Midbrain (tissue), 1 donor: ENCODE measurements around the gene GRK7.
A peak's percentile ranks its signal among the peaks of the same experiment; 100 is the strongest.

Source experiments
- DNase-seq: peaks from one replicate; lab custom pipeline; 2025; lab: John Stamatoyannopoulos, UW

GRK7 gene, protein sequence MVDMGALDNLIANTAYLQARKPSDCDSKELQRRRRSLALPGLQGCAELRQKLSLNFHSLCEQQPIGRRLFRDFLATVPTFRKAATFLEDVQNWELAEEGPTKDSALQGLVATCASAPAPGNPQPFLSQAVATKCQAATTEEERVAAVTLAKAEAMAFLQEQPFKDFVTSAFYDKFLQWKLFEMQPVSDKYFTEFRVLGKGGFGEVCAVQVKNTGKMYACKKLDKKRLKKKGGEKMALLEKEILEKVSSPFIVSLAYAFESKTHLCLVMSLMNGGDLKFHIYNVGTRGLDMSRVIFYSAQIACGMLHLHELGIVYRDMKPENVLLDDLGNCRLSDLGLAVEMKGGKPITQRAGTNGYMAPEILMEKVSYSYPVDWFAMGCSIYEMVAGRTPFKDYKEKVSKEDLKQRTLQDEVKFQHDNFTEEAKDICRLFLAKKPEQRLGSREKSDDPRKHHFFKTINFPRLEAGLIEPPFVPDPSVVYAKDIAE (N-terminal part only)

GRCh38 chr3:141763088-141763750 lies at the start of gene GRK7:
TSS of gene GRK7 (plus strand) at chr3:141763408. CDS start at chr3:141778285, 14,877 bp downstream.
- no peak for DNase-seq

GRCh38 chr3:141714671-141715070 lies 48.5 kb upstream of the GRK7 start:
- DNase-seq = no peak

- DNase-seq = no peak
Measured at GRCh38 chr3:141722081-141722480, 41.1 kb upstream of the GRK7 start.

DNA sequence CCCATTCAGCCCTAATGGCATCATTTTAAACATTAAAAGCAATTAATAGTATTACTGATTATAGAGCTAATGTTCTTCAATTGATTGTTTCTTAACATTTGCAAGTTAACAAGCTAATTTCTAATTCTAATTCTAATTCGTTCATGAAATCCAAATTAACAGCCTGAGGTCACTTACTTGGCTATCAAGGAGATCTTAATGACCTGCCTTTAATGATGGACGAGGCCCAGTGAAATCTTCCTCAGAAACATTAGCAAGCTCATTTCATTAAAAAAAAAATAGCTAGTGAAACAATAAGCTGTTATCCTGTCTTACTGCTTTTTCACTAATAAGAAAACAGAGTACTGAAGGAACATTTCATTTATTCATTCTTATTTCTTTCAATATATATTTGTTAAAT lies 40.6 kb upstream of the GRK7 start:
- DNase-seq = no peak

GRCh38 chr3:141723255-141723654 lies 40.0 kb upstream of the GRK7 start:
- DNase-seq = no peak

- DNase-seq = no peak
Measured at GRCh38 chr3:141724186-141724585, 39.0 kb upstream of the GRK7 start.

DNA sequence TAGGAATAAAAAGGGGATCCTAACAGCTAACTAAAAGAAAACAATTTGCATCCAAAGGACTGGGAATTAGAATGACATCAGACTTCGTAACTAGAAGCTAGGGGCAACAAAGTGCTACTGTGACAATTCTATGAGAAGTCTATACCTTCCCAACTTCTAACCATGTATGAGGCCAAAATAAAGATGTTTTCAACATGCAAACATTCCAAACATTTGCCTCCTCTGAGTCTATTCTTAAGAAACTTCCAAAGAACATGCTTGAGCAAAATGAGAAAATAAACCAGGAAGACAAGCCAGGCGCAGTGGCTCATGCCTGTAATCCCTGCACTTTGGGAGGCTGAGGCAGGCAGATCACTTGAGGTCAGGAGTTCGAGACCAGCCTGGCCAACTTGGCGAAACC lies 38.2 kb upstream of the GRK7 start:
- DNase-seq = no peak

- DNase-seq = no peak
Measured at GRCh38 chr3:141726483-141726882, 36.7 kb upstream of the GRK7 start.

- no peak for DNase-seq
Measured at GRCh38 chr3:141728355-141728892, 34.8 kb upstream of the GRK7 start.

- no peak for DNase-seq
Measured at GRCh38 chr3:141729240-141729639, 34.0 kb upstream of the GRK7 start.

DNA sequence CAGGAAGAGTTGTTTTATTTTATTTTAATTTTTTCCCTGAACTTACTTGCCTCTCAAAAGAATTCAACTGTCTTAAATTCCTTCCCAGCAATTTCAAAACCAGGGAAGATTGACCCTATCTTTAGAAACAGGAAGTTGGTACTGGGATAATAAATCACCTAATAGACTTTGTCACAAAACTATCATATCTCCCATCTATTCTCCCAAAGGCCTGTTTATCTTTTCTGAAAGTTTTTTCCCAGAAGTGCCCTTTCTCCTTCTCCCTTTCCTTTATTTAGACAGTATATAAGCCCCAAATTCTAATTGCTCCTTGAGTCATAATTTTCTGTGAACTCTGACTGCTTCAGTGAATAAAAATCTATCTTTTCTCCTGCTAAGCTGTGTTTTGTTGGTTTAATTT lies 28.0 kb upstream of the GRK7 start:
- DNase-seq = no peak

DNA sequence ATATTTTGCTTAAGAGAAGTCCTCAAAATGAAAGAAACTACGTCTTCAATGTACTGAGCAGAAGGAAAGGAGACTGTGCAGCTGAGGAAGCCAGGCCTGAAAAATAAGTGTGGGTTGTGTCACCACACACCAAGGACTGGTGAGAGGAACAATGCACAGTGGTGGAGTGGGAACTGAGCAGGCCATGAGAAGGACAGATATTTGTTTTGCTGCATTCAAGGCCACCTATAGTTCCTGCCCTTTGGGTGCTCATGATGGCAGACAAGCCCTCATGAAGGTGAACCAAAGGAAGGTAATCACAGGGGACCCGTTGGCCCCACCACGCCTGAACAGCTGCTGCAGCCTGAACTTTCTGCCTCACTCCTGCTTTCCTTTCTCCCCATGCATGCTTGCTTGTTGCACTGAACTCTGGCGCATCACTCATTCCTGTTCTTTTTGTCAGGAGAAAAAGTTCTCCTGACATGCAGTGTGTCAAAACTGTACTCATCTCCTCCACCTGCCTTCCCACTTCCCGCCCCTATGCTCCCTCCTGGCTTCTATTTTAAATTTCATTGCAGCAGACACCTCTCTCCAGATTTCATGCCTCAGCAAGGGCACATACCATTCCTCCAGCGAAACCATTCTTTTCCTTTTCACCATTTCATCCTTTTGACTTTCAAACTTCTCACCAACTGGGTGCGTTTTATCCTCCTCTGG lies 27.3 kb upstream of the GRK7 start:
- DNase-seq = no peak

DNA sequence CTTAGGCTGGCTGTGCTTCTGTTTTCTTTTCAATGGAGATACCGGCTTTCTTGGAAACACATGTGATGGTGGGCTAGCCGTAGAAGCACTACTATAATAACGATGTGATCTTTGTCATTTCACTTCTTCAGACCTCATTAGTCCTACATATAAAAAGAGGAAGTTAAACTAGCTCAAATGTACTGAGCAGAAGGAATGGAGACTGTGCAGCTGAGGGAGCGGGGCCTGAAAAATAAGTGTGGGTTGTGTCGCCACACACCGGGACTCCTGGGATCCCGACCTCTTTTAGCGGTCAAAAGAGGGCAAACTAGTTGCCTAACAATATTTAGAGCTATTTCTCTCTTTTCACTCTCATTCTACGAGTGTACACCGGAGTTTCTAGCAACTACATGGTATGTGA lies 26.1 kb upstream of the GRK7 start:
- DNase-seq = no peak

DNA sequence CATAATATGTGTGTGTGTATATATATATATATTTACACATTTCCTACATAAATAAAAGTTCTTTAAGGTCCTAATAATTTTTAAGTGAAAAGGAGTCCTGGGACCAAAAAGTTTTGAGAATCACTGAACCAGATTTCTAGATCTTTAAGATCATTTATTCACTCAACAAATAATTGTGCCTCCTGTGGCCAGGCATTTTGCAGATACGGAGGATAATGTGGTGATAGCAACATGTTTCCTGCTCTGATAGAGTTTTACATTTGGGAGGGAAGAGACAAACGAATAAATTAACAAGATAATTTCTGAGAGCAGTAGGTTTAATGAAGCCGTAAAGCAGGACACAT lies 25.6 kb upstream of the GRK7 start:
- no peak for DNase-seq

DNA sequence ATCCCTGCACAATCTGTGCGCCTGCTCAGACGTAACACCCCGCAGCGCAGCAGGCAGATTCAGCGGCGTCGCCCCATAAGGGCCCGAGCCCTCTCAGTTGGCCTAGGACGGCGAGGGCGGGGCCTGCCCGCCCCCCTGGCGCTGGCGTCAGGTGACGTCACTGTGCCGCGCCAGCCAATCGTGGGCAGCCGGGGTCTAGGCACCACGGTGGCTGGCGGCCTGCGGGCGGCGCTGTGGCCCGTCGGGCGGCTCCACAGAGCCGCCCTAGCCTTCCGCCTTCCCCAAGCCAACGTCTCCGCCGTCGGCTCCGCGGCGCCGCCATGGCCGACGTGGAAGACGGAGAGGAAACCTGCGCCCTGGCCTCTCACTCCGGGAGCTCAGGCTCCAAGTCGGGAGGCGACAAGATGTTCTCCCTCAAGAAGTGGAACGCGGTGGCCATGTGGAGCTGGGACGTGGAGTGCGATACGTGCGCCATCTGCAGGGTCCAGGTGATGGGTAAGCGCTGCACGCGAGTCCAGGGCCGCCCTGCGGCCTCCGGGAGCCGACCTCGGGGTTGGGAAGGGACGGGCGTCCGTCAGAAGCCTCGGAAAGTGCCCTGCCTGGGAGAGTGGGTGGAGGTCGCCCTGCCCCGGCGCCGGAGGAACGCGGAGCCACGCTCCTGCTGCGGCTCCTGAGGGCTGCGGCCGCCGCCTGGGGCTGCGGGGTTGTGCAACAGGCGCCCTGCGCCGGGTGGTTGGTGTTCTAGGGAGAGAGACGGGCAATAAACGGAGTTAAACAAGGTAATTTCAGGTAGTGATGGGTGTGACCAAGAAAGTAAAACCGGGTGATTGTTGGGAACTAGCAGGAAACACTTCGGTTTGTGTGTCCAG lies 25.0 kb upstream of the GRK7 start, which contains the start of gene RNF7:
Gene RNF7, plus strand, starts transcription at position 277 of the 869 bp plus-strand sequence. Its CDS starts 44 bp downstream, at position 321.
- DNase-seq = peak; percentile 97

DNA sequence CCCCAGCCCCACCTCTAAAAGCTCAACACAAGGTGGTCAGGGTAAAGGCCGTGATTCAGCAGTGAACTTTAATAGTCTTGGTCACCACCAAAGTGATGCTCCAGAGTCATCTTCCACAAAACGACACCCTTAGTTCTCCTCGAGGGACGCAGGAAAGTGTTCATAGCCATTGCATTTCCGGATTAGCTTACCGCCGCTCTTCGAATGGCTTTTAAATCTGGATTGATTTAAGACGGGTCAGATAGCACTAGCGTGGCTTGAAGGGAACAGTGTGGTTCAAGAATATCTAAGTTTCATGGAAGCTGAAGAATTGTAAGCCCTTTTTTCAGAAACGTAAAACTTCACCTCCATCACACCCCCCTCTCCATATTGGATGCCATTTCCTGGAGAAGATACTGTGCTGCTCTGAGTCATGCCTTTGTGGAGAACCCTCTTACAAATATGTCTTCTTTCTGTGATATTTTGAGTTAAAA lies 24.3 kb upstream of the GRK7 start:
- DNase-seq = no peak

DNA sequence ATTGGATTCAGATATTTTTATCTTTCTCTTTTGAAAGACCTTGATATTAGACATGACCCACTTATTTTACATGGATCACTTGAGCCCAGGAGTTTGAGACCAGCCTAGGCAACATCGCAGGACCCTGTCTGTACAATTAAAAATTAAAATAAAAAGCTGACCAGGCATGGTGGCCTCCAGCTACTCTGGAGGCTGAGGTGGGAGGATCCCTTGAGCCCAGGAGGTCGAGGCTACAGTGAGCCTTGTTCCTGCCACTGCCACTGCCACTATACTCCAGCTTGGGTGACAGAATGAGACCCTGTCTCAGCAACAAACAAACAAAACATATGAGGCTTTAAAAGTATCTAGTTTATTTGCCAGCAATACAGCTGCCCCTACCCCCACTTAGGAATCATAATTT lies 23.5 kb upstream of the GRK7 start:
- no peak for DNase-seq

- DNase-seq = no peak
Measured at GRCh38 chr3:141740349-141740748, 22.9 kb upstream of the GRK7 start.

GRCh38 chr3:141743305-141743704 lies 19.9 kb upstream of the GRK7 start:
- DNase-seq = no peak

DNA sequence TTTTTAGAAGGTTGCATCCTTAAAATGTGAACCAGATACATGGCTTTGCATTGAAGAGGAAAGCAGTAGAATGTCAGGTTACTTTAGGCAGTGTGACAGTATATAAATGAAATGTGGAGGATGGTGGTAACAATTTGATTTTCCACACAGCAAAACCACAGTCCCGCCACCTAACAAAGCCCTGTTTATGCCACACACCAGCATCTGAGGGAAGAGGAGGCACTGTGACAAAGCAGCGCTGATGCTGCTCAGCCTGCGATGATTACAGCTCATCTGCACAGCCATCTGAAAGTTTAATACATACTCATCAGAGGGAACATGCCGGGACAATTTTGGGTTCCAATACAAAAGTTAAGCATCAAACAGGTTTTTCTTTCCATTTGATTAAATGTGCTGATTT lies 16.2 kb upstream of the GRK7 start:
- peak; percentile 49 for DNase-seq

- DNase-seq = no peak
Measured at GRCh38 chr3:141753399-141753798, 9.8 kb upstream of the GRK7 start.
